Duodenal mucosa (tissue), 2 donors: ENCODE data around the gene STAG1.

Experiments
- H3K27ac ChIP-seq: one replicate; pipeline ENCODE4 v1.7.0; 2013; ENCODE audit warnings: low read depth, low read length
- H3K27me3 ChIP-seq, 2 donors: one replicate each; pipeline ENCODE4 v1.7.0; 2013; ENCODE audit warnings: low read length in 2 of 2, control low read depth in 1 of 2; ENCODE audit not compliant: insufficient read depth in 2 of 2, control insufficient read depth in 1 of 2
- H3K36me3 ChIP-seq, 2 donors: one replicate each; pipeline ENCODE4 v1.7.0; 2013; ENCODE audit warnings: low read length in 2 of 2, control low read depth in 1 of 2; ENCODE audit not compliant: insufficient read depth in 2 of 2, control insufficient read depth in 1 of 2
- H3K4me1 ChIP-seq, 2 donors: one replicate each; pipeline ENCODE4 v1.7.0; 2013; ENCODE audit warnings: low read length in 2 of 2, control low read depth in 1 of 2; ENCODE audit not compliant: insufficient read depth in 2 of 2, control insufficient read depth in 1 of 2
- H3K4me3 ChIP-seq, 2 donors: one replicate each; pipeline ENCODE4 v1.7.0; 2013; ENCODE audit warnings: low read length in 2 of 2, low read depth in 1 of 2
- H3K9ac ChIP-seq, 2 donors: one replicate each; pipeline ENCODE4 v1.7.0; 2013; ENCODE audit warnings: low read length in 2 of 2, low read depth in 1 of 2
- H3K9me3 ChIP-seq, 2 donors: one replicate each; pipeline ENCODE4 v1.7.0; 2013; ENCODE audit warnings: low read length in 2 of 2, control low read depth in 1 of 2; ENCODE audit not compliant: control insufficient read depth in 1 of 2

Gene STAG1

GRCh38 chr3:136464502-136464901 lies 287.7 kb downstream of the STAG1 start:
- H3K4me3 ChIP-seq = no peak overlapping the region
- H3K27me3 ChIP-seq = no peaks in the 10 kb centered on the region
- peaks cover 0 to 12% of the 10 kb centered on the region in 2 donors for H3K36me3 ChIP-seq
- H3K9ac ChIP-seq = no peak overlapping the region
- no peaks in the 10 kb centered on the region for H3K9me3 ChIP-seq
- H3K27ac ChIP-seq = no peak overlapping the region
- no peaks in the 10 kb centered on the region for H3K4me1 ChIP-seq

GRCh38 chr3:136463170-136463569 lies 289.0 kb downstream of the STAG1 start:
- Histone ChIP-seq H3K4me1 (no peaks in the 10 kb centered on the region), H3K4me3 (no peak overlapping the region), H3K27ac (no peak overlapping the region), H3K36me3 (peaks cover 0 to 12% of the 10 kb centered on the region in 2 donors), H3K9ac (no peak overlapping the region), H3K27me3 (no peaks in the 10 kb centered on the region), H3K9me3 (no peaks in the 10 kb centered on the region)

GRCh38 chr3:136457793-136458192 lies 294.4 kb downstream of the STAG1 start:
- H3K36me3 ChIP-seq = peaks cover 17 to 30% of the 10 kb centered on the region in 2 donors
- H3K4me3 ChIP-seq = no peak overlapping the region
- no peak overlapping the region for H3K27ac ChIP-seq
- no peaks in the 10 kb centered on the region for H3K4me1 ChIP-seq
- H3K27me3 ChIP-seq = no peaks in the 10 kb centered on the region
- no peak overlapping the region for H3K9ac ChIP-seq
- peaks cover 24 to 29% of the 10 kb centered on the region in 2 donors for H3K9me3 ChIP-seq

- Histone ChIP-seq H3K9me3 (peaks cover 24 to 29% of the 10 kb centered on the region in 2 donors), H3K4me3 (no peak overlapping the region), H3K27me3 (no peaks in the 10 kb centered on the region), H3K9ac (no peak overlapping the region), H3K36me3 (peaks cover 17 to 37% of the 10 kb centered on the region in 2 donors), H3K27ac (no peak overlapping the region), H3K4me1 (no peaks in the 10 kb centered on the region)
Observed at GRCh38 chr3:136456196-136456595, 296.0 kb downstream of the STAG1 start.

GRCh38 chr3:136444581-136444980 lies 307.6 kb downstream of the STAG1 start:
- Histone ChIP-seq H3K36me3 (peaks cover 3 to 28% of the 10 kb centered on the region in 2 donors), H3K4me1 (no peaks in the 10 kb centered on the region), H3K9me3 (no peaks in the 10 kb centered on the region)

GRCh38 chr3:136437043-136437442 lies 315.1 kb downstream of the STAG1 start:
- Histone ChIP-seq H3K27ac (no peak overlapping the region), H3K4me1 (no peaks in the 10 kb centered on the region), H3K4me3 (no peak overlapping the region), H3K9me3 (no peaks in the 10 kb centered on the region), H3K9ac (no peak overlapping the region), H3K27me3 (no peaks in the 10 kb centered on the region), H3K36me3 (peaks cover under 1 to 17% of the 10 kb centered on the region in 2 donors)

More at GRCh38 chr3:136444581-136444980, 307.6 kb downstream of the STAG1 start:
- Histone ChIP-seq H3K27ac (no peak overlapping the region), H3K4me3 (no peak overlapping the region), H3K27me3 (no peaks in the 10 kb centered on the region), H3K9ac (no peak overlapping the region)

GRCh38 chr3:136434429-136434828 lies 317.7 kb downstream of the STAG1 start:
- no peak overlapping the region for H3K27ac ChIP-seq
- H3K9ac ChIP-seq = no peak overlapping the region
- no peaks in the 10 kb centered on the region for H3K36me3 ChIP-seq
- H3K27me3 ChIP-seq = no peaks in the 10 kb centered on the region
- no peak overlapping the region for H3K4me3 ChIP-seq
- H3K9me3 ChIP-seq = no peaks in the 10 kb centered on the region
- no peaks in the 10 kb centered on the region for H3K4me1 ChIP-seq

GRCh38 chr3:136432685-136433084 lies 319.5 kb downstream of the STAG1 start:
- no peak overlapping the region for H3K4me3 ChIP-seq
- no peaks in the 10 kb centered on the region for H3K4me1 ChIP-seq
- no peaks in the 10 kb centered on the region for H3K36me3 ChIP-seq
- no peaks in the 10 kb centered on the region for H3K9me3 ChIP-seq
- H3K9ac ChIP-seq = no peak overlapping the region
- no peaks in the 10 kb centered on the region for H3K27me3 ChIP-seq
- H3K27ac ChIP-seq = no peak overlapping the region

GRCh38 chr3:136428167-136428566 lies 324.0 kb downstream of the STAG1 start:
- H3K4me3 ChIP-seq = no peak overlapping the region
- no peak overlapping the region for H3K9ac ChIP-seq
- no peaks in the 10 kb centered on the region for H3K36me3 ChIP-seq
- H3K27ac ChIP-seq = no peak overlapping the region
- H3K4me1 ChIP-seq = no peaks in the 10 kb centered on the region
- no peaks in the 10 kb centered on the region for H3K27me3 ChIP-seq
- no peaks in the 10 kb centered on the region for H3K9me3 ChIP-seq

GRCh38 chr3:136427236-136427635 lies 324.9 kb downstream of the STAG1 start:
- Histone ChIP-seq H3K27me3 (no peaks in the 10 kb centered on the region), H3K4me3 (no peak overlapping the region), H3K4me1 (no peaks in the 10 kb centered on the region), H3K27ac (no peak overlapping the region), H3K9ac (no peak overlapping the region), H3K9me3 (no peaks in the 10 kb centered on the region), H3K36me3 (peaks cover 0 to 1% of the 10 kb centered on the region in 2 donors)

GRCh38 chr3:136414476-136414875 lies 337.7 kb downstream of the STAG1 start:
- no peak overlapping the region for H3K27ac ChIP-seq
- peaks cover 0 to 19% of the 10 kb centered on the region in 2 donors for H3K36me3 ChIP-seq
- no peaks in the 10 kb centered on the region for H3K4me1 ChIP-seq
- no peak overlapping the region for H3K4me3 ChIP-seq
- no peak overlapping the region for H3K9ac ChIP-seq
- no peaks in the 10 kb centered on the region for H3K27me3 ChIP-seq
- H3K9me3 ChIP-seq = no peaks in the 10 kb centered on the region
